GM18519 (cell line): ENCODE results near the gene ZNF609.
"Not testable (repeated sequence)": the region's sequence is repeated elsewhere in the genome, so short reads cannot be mapped to it uniquely, and the experiment has no call there.

Experiments
- ATAC-seq: cut with Tn5 transposase; IDR thresholded peaks from one replicate; pipeline ENCODE4 v1.9.1; 2021; ENCODE audit warnings: mild to moderate bottlenecking, moderate library complexity; ENCODE audit not compliant: unreplicated experiment, low FRiP score

ZNF609 gene

DNA sequence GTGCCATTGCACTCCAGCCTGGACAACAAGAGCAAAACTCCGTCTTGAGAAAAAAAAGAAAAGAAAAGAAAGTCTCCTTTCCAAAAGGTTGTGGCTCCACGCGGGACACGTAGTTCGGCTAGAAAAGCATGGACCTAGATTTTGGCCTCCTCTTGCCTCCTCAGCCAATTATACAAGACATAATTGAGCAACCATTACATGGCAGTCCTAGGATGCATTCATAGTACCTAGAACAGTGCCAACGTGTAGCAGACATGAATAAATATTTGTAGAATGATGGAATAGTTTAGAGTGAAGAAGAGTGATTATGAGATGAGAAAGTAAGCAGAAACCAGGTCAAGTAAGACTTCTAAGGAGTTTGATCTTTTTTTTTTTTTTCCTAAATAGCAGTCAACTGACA is 112.5 kb downstream of the ZNF609 start:
- ATAC-seq: no peak

DNA sequence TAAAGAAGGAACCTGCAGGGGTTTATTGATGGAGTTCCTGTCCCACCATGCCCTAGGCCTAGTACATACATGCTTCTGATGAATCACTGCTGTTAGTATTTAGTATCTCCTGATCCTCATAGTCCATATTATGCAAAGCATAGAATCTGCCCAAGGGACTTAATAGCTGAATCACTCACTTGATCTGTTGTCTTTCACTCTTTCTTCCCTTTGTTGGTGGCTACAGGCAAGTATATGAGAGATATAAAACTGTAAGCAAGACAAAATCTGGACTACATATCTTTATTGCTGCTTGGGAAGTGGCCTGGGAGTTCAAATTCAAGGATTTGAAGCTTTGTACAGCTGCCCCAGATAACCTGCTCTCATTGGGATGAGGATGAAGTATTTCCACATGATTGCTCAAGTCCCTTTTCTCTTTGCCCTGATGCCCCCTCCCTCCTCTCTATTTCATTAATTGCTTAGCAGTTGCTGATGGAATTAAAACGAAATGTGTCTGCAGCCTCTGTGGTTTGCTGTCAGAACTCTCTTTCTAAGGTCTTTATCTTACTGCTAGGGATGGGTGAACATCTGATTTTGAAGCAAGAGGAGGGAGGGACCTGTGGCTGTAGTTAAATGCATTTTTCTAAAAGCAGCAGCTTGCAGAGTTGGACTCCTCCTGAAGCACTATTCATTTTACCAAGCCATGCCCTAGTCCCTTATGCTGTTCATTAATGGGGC is 114.1 kb downstream of the ZNF609 start:
- ATAC-seq: no peak

DNA sequence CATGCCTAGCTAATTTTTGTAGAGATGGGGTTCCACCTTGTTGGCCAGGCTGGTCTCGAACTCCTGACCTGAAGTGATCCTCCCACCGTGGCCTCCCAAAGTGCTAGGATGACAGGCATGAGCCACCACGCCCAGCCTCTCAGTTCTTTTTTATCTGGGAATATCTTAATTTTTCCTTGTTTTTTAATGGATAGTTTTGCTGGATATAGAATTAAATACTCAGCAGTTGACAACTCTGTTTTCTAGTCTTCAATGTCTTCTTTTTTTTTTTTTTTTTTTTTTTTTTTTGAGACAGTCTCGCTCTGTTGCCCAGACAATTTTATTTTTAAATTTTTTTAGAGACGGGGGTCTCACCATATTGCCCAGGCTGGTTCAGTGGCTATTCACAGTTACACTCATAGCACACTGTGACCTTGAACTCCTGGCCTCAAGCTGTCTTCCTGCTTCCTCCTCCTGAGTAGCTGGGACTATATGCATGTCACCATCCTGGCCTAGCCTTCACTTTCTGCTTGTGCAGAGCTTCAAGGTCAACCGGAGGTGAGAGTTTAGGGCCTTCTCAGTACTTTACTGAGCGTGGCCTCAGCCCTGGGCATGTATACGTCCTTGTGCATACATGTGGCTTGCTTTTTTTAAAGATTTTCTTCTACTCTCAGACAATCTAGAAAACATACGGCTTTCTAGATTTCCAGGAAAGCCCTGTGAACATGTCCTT is 120.5 kb downstream of the ZNF609 start:
- ATAC-seq: no peak

DNA sequence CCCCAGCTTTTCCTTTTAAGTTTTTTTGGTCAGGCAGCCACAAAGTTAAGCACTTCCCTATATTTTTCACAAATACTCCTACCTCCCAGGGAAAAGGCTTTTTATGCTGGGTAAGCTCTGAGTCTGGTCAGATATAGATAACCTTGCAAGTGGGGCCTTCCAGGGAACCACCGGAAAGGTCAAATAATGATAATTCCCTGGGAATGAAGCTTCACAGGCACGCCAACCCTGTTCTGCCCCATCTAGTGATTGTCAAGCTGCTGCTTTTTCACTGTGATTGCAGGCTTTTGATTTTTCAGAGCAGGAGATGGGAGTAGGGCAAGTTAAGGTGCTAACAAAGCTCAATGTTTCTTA is 121.0 kb downstream of the ZNF609 start:
- no peak for ATAC-seq

DNA sequence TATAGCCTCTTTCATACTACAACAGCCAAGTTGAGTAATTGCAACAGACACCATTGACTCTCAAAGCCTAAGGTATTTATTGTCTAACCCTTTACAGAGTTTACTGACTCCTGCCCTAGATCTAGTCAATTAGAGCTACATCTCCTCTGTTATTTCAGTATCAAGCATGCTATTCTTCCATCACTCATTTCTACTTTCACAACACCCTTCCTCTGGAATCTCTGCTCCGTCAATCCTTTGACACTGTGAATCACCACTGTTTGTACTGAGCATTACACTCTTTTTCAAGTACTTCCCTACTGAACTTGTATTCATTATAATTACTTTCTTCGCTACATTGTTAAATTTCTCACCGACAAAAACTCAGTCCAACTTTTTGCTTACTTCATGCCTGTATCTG is 121.8 kb downstream of the ZNF609 start:
- no peak for ATAC-seq

DNA sequence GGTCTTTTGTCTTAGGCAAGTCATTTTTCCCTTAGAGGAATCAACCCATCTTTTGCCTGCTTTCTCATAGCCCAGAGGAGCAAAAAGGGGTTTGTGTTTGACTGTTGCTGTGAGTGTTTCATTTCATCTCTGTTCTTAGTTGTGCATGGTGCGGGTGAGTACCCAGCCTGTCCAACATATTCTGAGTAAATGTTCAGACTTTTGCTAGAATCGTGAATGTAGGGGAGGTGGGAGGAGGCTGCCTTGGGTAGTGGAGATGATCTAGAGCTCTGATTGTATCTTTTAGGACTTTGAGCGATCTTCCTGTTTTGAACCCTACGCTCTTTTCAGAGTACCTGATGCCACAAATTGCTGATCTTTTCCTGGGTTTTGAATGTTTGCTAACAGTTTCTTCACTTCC is 123.1 kb downstream of the ZNF609 start:
- no peak for ATAC-seq

DNA sequence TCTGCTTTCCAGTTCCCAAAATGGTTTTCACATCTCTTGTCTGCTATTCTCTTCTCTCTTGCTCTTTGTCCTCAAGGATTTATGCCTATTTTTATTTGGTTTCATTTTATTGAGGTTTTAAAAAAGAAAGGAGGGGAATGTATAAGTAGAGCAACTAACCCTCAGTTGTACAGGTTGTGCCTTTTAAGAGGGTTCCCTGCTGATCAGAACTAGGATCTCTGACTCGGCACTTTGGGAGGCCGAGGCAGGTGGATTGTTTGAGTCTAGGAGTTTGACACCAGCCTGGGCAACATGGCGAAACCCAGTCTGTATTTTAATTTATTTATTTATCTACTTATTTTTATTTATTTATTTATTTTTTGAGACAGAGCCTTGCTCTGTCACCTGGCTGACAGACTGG is 123.6 kb downstream of the ZNF609 start:
- ATAC-seq: no peak

DNA sequence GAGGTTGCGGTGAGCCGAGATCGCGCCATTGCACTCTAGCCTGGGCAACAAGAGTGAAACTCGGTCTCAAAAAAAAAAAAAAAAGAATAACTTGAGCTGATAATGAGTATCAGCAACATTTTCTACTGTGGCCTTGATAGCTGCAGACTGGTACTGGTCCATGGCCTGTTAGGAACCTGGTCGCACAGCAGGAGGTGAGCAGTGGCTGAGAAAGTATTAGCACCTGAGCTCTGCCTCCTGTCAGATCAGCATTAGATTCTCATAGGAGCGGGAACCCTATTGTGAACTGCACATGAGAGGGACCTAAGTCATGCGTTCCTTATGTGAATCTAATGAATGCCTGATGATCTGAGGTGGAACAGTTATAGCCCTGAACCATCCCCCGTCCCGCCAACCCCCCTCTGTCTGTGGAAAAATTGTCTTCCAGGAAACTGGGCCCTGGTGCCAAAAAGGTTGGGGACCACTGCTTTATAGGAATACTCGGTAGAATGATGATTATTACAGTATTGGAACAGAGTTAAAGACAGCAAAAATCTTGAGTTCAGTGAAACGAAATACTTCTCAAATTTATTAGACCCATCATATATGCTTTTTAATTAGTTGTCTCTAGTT is 126.0 kb downstream of the ZNF609 start:
- ATAC-seq: no peak

DNA sequence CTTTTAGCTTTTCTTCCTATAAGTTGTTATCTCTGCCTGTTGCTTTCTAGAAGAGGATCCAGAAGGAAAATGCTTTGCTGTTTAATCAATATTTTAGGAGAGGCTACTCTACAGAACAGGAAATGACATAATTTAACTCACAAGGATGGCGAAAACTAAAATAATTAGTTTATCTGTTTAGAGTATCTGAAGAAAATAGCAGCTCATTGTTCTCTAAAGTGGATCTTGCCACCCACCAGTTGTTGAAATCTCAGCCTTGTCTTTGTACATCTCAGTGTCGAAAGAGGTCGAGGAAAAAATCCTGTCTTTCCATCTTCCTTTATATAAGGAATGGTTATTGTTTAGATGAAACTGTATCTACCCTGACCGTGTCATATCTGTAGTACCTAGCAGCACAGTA is 126.6 kb downstream of the ZNF609 start:
- ATAC-seq: no peak

DNA sequence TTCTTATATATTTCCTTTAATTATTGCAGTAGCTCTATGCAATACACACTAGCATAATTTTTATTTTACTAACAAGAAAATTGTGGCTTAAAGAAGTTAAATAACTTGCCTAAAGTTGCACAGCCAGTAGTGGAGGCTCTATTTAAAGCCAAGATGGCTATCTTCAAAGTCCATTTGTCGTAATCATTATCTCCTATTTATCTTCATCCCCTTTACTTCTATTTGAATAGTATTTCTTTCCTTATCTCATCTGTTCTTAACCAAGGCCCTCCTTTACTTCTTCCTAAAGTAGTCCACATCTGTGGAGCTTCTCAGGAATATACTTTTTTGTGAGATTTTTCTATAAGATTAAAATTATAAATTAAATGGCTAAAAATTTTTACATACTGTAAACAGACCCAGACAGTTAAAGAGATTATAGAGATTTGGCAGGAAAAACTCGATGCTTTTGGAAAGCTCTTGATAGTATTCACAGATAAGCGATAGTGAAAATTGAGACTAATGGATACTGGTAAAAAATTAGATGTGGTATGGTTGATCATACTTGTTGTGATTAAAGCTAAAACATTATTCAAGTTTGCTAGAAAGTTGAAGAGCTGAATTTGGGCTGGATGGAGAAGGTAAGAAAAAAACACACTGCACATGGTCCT is 129.2 kb downstream of the ZNF609 start:
- ATAC-seq: no peak

DNA sequence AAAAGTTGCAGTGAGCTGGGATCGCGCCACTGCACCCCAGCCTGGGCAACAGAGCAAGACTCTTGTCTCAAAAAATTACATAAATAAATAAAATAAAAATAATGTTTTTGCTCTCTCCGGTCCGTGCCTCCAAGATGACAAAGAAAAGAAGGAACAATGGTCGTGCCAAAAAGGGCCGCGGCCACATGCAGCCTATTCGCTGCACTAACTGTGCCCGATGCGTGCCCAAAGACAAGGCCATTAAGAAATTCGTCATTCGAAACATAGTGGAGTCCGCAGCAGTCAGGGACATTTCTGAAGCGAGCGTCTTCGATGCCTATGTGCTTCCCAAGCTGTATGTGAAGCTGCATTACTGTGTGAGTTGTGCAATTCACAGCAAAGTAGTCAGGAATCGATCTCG is 132.5 kb downstream of the ZNF609 start:
- not testable (repeated sequence) for ATAC-seq

DNA sequence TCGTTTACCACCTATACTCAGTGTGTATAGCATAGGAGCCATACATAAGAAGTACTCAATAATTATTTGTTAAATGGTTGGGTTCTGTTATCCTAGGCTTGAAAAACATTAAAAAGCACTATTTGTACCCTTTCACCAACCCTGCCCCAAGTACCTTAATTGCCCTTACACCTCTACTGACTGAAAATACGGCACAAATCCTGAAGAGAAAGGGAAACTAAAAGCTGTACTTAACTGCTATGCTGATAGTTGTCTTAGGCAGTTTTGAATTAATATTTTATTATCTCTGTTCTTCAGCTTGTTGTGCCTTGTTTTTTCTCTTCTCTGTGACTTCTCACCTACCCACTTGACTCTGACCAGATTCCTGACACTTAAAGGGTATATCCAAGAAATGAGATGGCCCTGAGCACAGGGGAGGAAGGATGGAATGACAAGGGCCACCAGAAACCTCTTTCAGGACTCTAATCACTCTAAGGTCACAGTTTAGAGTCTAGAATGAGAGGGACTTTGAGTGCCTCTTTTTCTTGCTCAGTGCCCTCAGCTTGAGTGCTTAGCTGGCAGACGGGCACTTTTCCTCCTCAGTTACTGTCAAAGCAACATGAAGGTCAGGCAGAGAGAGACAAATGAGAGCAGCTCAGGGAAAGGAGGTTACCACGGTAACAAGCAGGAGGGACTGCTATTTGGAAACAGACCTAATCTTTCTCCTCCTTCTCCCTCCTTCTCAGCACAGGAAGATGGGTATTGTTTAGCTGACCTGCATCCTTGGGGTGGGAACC is 136.5 kb downstream of the ZNF609 start:
- ATAC-seq: no peak

DNA sequence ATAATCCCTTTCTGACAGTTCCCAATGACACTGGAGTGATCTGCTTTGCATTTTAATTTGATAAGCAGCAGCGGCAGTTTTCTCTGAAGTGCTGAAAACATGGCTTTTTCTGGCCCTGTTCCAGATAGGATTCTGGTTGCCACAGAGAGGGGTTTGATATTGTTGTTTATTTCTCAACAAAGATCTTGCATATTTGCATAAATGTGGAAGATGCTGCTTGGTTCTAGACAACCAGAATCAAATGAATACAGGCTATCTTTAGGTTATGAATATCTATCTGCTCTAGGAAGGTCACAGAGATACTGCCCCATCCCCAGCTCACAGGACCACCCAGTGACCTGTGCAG is 137.1 kb downstream of the ZNF609 start:
- no peak for ATAC-seq

DNA sequence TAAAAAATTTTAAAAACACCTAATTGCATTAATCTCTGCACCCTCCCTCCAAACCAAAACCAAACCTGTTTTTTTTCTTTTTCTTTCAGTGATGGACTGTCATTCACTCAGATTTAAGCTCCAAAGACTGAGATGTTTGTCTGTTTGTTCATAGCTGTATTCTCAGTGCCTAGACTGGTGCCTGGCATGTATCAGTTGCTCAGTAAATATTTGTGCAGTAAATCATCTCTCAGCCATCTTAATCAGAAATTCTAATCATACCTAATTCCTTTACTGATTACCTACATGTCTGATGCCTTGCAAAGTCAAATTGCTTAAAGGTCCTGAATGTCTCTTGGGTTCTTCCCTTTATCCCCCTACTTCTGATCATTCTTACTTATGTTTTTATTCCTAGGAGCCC is 138.8 kb downstream of the ZNF609 start:
- ATAC-seq: no peak

DNA sequence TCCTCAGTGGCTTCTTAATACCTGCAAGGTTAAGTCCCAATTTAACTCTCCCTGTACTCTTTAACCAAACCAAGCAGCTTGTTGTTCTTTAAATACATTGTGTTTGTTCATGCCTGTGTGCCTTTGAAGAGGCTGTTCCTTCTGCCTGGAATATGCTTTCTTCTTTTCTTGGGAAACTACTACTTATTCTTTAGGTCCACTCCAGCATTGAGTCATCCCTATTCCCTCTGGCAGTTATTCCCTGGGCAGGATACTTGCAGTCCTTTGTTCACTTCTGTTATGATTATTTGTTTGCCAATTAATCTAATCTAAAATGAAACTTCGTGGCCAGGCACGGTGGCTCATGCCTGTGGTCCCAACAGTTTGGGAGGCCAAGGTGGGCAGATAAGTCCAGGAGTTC is 139.3 kb downstream of the ZNF609 start:
- ATAC-seq: no peak

DNA sequence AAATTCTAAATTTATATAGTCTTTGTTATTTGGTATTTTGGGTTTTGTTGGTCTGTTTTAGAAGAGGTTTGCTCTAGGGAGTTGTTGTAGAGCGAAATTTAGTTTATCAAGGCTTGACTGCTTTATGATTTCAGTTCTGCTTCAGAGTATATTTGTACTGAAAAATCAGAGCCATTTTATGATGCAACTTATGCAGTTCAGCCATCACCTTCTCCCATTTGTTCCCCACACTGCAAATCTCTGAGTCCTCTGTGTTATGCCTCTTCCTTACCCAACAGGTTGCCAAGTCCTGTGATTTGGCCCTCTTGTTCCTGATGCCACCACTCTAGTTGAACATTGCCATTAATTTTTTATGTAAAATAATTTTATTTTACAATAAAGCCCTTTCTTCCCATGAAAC is 140.4 kb downstream of the ZNF609 start:
- no peak for ATAC-seq

DNA sequence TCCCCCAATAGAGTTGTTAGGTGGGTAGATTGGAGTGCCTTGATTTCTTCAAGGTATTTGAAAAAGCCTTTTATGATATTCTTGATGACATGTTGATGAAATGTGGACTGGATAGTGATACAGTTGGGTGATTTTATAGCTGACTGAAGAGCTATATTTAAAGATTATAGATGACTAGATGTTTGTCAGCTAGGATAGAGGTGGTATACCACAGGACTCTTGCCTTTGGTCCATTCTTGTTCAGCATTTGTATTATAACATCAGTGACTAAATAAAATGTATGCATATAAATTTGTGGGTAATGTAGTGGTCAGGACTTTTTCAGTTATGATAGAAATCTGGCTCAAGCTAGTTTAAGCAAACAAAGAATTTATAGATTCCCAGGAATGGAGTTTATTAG is 143.9 kb downstream of the ZNF609 start:
- no peak for ATAC-seq

DNA sequence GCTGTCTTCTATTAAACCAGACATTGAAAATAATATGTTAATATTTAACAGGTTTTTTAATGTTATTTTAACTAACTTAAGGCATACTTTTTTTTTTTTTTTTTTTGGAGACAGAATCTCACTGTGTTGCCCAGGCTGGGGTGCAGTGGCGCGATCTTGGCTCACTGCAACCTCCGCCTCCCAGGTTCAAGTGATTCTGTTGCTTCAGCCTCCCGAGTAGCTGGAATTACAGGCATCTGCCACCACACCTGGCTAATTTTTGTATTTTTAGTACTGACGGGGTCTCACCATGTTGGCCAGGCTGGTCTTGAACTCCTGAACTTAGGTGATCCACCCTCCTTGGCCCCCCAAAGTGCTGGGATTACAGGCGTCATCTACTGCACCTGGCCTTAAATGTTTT is 147.0 kb downstream of the ZNF609 start:
- ATAC-seq: not testable (repeated sequence)

DNA sequence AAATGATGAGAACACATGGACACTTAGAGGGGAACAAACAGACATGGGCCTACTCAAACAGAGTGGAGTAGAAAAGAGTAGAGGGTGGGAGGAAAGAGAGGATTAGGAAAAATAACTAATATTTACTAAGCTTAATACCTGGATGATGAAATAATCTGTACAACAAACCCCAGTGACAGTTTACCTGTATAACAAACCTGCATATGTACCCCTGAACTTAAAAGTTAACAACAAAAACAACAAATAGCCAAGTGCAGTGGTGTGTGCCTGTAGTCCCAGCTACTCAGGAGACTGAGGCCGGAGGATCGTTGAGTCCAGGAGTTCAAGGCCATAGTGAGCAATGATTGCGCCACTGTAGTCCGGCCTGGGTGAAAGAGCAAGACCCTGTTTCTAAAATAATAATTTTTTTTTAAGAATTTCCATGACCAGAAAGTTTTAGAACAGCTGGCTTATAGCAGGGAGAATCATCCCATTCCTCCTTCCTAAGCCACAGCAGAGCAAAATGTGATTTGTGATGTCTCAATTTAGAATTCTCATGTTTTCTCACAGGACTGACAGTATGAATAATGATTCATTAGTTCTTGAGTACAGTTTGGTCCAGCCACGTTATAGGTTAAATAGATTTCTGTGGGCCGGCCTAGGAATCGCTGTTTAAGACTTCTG is 150.0 kb downstream of the ZNF609 start:
- no peak for ATAC-seq

DNA sequence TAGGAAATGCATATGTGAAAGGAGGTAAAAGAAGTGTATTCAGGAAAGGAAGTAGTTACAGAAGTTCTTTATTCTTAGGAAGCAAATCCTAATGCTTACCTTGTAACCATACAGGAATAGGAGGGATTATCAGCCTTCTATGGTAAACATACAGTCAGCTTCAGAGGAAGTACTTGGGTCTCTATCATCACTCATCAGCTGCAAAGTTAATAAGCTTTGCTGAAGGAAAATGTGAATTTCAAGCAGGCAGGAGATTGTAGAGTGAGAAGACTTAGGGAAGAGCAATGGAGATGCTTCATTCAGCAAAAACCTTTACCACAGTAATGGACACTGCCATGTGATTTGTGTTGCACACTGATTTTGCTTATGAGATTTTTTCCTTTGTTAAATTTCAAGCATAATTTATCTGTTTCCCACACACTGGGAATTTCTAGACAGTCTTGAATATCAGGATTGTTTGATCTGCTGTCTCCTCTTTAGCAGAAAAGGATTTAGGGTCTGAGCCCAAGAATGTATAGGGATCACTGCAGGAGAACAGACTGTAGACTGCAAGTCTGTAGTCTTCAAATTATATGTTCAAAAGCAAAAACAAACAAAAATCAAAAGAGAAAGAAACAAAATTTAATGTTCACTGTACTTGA is 150.8 kb downstream of the ZNF609 start:
- ATAC-seq: no peak
